IMR-90 (cell line): ENCODE results near the gene DAND5. TPM values are rescaled to one million over a fixed set of nuclear protein-coding genes. Genes with fewer than 3 reads are reported as not detected.

Experiments
- ATAC-seq: fragments of 200-7000 bp; cut with Tn5 transposase; 2 replicates; pipeline ENCODE4 v1.9.1; 2020; ENCODE audit warnings: low read depth, mild to moderate bottlenecking, moderate library complexity
- BruUV-seq: library from RNA; stranded (reverse); fragments of 400-500 nt; replicated peaks from 2 replicates; lab custom pipeline; 2021; lab: Mats Ljungman, UMichigan
- CTCF ChIA-PET: fragments of 300-600 bp; formaldehyde crosslinking; extraction: SDS; loops from one replicate; lab custom pipeline; 2021; ENCODE audit warnings: antibody characterized with exemption; lab: Yijun Ruan, JAX
- POLR2A ChIA-PET: fragments of 300-600 bp; sonication (Branson Sonifier 250); formaldehyde crosslinking; loops from one replicate; lab custom pipeline; 2022; ENCODE audit warnings: antibody characterized with exemption; ENCODE audit not compliant: unreplicated experiment; lab: Charles Lee
- DNase-seq: peaks from one replicate; pipeline ENCODE4 v3.0.0; 2013
- H2AFZ ChIP-seq: replicated peaks from 2 replicates; pipeline ENCODE3; 2013; ENCODE audit warnings: low read length, mild to moderate bottlenecking; ENCODE audit not compliant: poor library complexity
- H2AK5ac ChIP-seq: 2 replicates; pipeline ENCODE4 v1.6.1; 2013; ENCODE audit warnings: low read depth, low read length, inconsistent platforms
- H2AK9ac ChIP-seq: replicated peaks from 2 replicates; pipeline ENCODE3; 2013; ENCODE audit warnings: mild to moderate bottlenecking, low read depth, low read length, moderate library complexity; ENCODE audit not compliant: poor library complexity
- H2BK120ac ChIP-seq: 2 replicates; pipeline ENCODE4 v1.6.1; 2013; ENCODE audit warnings: low read depth, low read length, inconsistent platforms
- H2BK15ac ChIP-seq: 3 replicates; pipeline ENCODE4 v1.6.1; 2013; ENCODE audit warnings: low read depth, low read length, inconsistent platforms
- H2BK20ac ChIP-seq: 2 replicates; pipeline ENCODE4 v1.6.1; 2013; ENCODE audit warnings: low read depth, mild to moderate bottlenecking, inconsistent platforms, low read length, moderate library complexity
- H2BK5ac ChIP-seq: 2 replicates; pipeline ENCODE4 v1.6.1; 2013; ENCODE audit warnings: mild to moderate bottlenecking, low read depth, low read length, inconsistent platforms; ENCODE audit not compliant: poor library complexity, severe bottlenecking
- H3K14ac ChIP-seq: replicated peaks from 2 replicates; pipeline ENCODE4 v1.6.1; 2013; ENCODE audit warnings: low read depth, low read length, inconsistent platforms
- H3K18ac ChIP-seq: 2 replicates; pipeline ENCODE4 v1.6.1; 2013; ENCODE audit warnings: low read depth, low read length, control low read depth
- H3K23ac ChIP-seq: 2 replicates; pipeline ENCODE4 v1.6.1; 2013; ENCODE audit warnings: low read depth, low read length, inconsistent platforms
- H3K27ac ChIP-seq: 2 replicates; pipeline ENCODE4 v1.5.1; 2013; ENCODE audit warnings: mild to moderate bottlenecking, control low read depth, low read length; ENCODE audit not compliant: insufficient read depth
- H3K27me3 ChIP-seq: 2 replicates; pipeline ENCODE4 v1.6.1; 2013; ENCODE audit warnings: low read length; ENCODE audit not compliant: control insufficient read depth, insufficient read depth
- H3K36me3 ChIP-seq: 2 replicates; pipeline ENCODE4 v1.6.1; 2013; ENCODE audit warnings: low read length, mixed read lengths; ENCODE audit not compliant: control insufficient read depth, insufficient read depth
- H3K4ac ChIP-seq: 2 replicates; pipeline ENCODE4 v1.6.1; 2013; ENCODE audit warnings: low read depth, low read length, inconsistent platforms
- H3K4me1 ChIP-seq: 2 replicates; pipeline ENCODE4 v1.6.1; 2013; ENCODE audit warnings: low read length, mixed read lengths; ENCODE audit not compliant: control insufficient read depth, insufficient read depth
- H3K4me2 ChIP-seq: 2 replicates; pipeline ENCODE4 v1.6.1; 2013; ENCODE audit warnings: low read depth, mild to moderate bottlenecking, control low read depth, low read length, moderate library complexity
- H3K4me3 ChIP-seq: 2 replicates; pipeline ENCODE4 v1.5.1; 2013; ENCODE audit warnings: low read depth, mild to moderate bottlenecking, control low read depth, low read length, moderate library complexity; ENCODE audit not compliant: insufficient read depth
- H3K56ac ChIP-seq: 2 replicates; pipeline ENCODE4 v1.6.1; 2013; ENCODE audit warnings: low read length, inconsistent platforms; ENCODE audit not compliant: insufficient read depth; ENCODE audit errors: extremely low read depth
- H3K79me1 ChIP-seq, 2 experiments: 2 replicates each; pipeline ENCODE4 v1.6.1; 2013; ENCODE audit warnings: low read length in 2 of 2, inconsistent platforms in 1 of 2, low read depth in 1 of 2
- H3K9ac ChIP-seq: 2 replicates; pipeline ENCODE4 v1.6.1; 2013; ENCODE audit warnings: low read depth, low read length, control low read depth
- H3K9me1 ChIP-seq: 2 replicates; pipeline ENCODE4 v1.6.1; 2013; ENCODE audit warnings: low read length, inconsistent platforms; ENCODE audit not compliant: insufficient read depth
- H3K9me3 ChIP-seq: 2 replicates; pipeline ENCODE4 v1.6.1; 2013; ENCODE audit warnings: low read length; ENCODE audit not compliant: control insufficient read depth, insufficient read depth
- H4K20me1 ChIP-seq: 2 replicates; pipeline ENCODE4 v1.6.1; 2013; ENCODE audit warnings: low read length, inconsistent platforms; ENCODE audit not compliant: insufficient read depth
- H4K5ac ChIP-seq: 2 replicates; pipeline ENCODE4 v1.6.1; 2013; ENCODE audit warnings: mild to moderate bottlenecking, low read depth, low read length, control low read depth
- H4K8ac ChIP-seq, 2 experiments: 2 replicates each; pipeline ENCODE4 v1.6.1; 2013; ENCODE audit warnings: low read depth in 2 of 2, low read length in 2 of 2, control low read depth in 1 of 2, inconsistent platforms in 1 of 2
- H4K91ac ChIP-seq: 2 replicates; pipeline ENCODE4 v1.6.1; 2013; ENCODE audit warnings: low read depth, low read length, inconsistent platforms; ENCODE audit not compliant: insufficient read depth
- CEBPB ChIP-seq: IDR thresholded peaks from 2 replicates; pipeline ENCODE4 v1.6.1; 2012; ENCODE audit warnings: low read depth, low read length, improper control_type of control experiment
- CHD1 ChIP-seq: IDR thresholded peaks from 2 replicates; pipeline ENCODE4 v1.6.1; 2012; ENCODE audit warnings: low read depth, low read length, improper control_type of control experiment
- CTCF ChIP-seq: conservative IDR thresholded peaks from 2 replicates; pipeline ENCODE4 v1.5.1; 2012; ENCODE audit warnings: mild to moderate bottlenecking, low read depth, low read length, improper control_type of control experiment
- FOS ChIP-seq: fragments of 150-350 bp; IDR thresholded peaks from 2 replicates; pipeline ENCODE4 v1.6.1; 2016; ENCODE audit warnings: low read depth, low read length
- MAFK ChIP-seq: IDR thresholded peaks from 2 replicates; pipeline ENCODE4 v1.6.1; 2012; ENCODE audit warnings: low read depth, low read length, improper control_type of control experiment
- MXI1 ChIP-seq: IDR thresholded peaks from 2 replicates; pipeline ENCODE4 v1.6.1; 2012; ENCODE audit warnings: low read depth, mild to moderate bottlenecking, low read length, moderate library complexity, borderline replicate concordance
- NFE2L2 ChIP-seq: fragments of 150-350 bp; IDR thresholded peaks from 2 replicates; pipeline ENCODE4 v1.6.1; 2016; ENCODE audit warnings: low read depth, mild to moderate bottlenecking, low read length
- POLR2A ChIP-seq: IDR thresholded peaks from 2 replicates; pipeline ENCODE4 v1.6.1; 2012; ENCODE audit warnings: mild to moderate bottlenecking, low read depth, low read length
- RCOR1 ChIP-seq: IDR thresholded peaks from 2 replicates; pipeline ENCODE4 v1.6.1; 2012; ENCODE audit warnings: mild to moderate bottlenecking, low read length, improper control_type of control experiment; ENCODE audit not compliant: insufficient replicate concordance
- RFX5 ChIP-seq: IDR thresholded peaks from 2 replicates; pipeline ENCODE4 v1.8.0; 2012; ENCODE audit warnings: low read depth, mild to moderate bottlenecking, low read length, moderate library complexity
- SMC3 ChIP-seq: fragments of 150-350 bp; IDR thresholded peaks from 2 replicates; pipeline ENCODE4 v1.6.1; 2016; ENCODE audit warnings: low read depth, mild to moderate bottlenecking, antibody characterized with exemption, low read length, moderate library complexity
- WGBS, 2 experiments: methylation state at CpG; one replicate each; pipeline versions ENCODE4 v1.1.5 to v1.1.7; 2013; ENCODE audit warnings: missing lambda C conversion rate in 2 of 2; ENCODE audit not compliant: insufficient read length in 1 of 2; ENCODE audit errors: extremely low coverage in 2 of 2; 5-methylcytosine and 5-hydroxymethylcytosine counted together
- dilution Hi-C: fragments of 300-500 bp; cut with HindIII; formaldehyde crosslinking; loops from one replicate; pipeline ENCODE4 v1.14.3; 2018; ENCODE audit warnings: low sequenced_read_pairs; ENCODE audit not compliant: unreplicated experiment
- in situ Hi-C: fragments of 300-500 bp; cut with MboI; formaldehyde crosslinking; loops from 3 replicates; pipeline ENCODE4 v1.14.3; 2019; ENCODE audit warnings: low sequenced_read_pairs, inconsistent platforms, mixed read lengths
- intact Hi-C: fragments of 100-400 bp; cut with micrococcal nuclease; formaldehyde crosslinking; loops from 2 replicates; pipeline ENCODE4 v1.10.0; 2022
- polyA plus RNA-seq, 3 experiments: library from polyadenylated mRNA; depleted of rRNA; stranded (reverse); fragments of >200 nt; gene quantifications; 2 replicates each; pipeline ENCODE4 v1.2.3, GENCODE V29; 2012; ENCODE audit warnings: low replicate concordance in 1 of 3
- total RNA-seq: library from RNA; depleted of rRNA; stranded (reverse); fragments of >200 nt; gene quantifications from 2 replicates; pipeline ENCODE4 v1.2.3, GENCODE V29; 2012
- TF ChIP-seq, protein P1 (sequence below): fragments of 150-350 bp; IDR thresholded peaks from 2 replicates; pipeline ENCODE4 v1.6.1; 2017; ENCODE audit warnings: mild to moderate bottlenecking, antibody characterized with exemption, low read length, low read depth

DAND5 gene
- total and polyA plus RNA-seq, 2 of the 4 experiments (the other 2 are of a cell fraction): 0.03 TPM; not detected in 1

DNA sequence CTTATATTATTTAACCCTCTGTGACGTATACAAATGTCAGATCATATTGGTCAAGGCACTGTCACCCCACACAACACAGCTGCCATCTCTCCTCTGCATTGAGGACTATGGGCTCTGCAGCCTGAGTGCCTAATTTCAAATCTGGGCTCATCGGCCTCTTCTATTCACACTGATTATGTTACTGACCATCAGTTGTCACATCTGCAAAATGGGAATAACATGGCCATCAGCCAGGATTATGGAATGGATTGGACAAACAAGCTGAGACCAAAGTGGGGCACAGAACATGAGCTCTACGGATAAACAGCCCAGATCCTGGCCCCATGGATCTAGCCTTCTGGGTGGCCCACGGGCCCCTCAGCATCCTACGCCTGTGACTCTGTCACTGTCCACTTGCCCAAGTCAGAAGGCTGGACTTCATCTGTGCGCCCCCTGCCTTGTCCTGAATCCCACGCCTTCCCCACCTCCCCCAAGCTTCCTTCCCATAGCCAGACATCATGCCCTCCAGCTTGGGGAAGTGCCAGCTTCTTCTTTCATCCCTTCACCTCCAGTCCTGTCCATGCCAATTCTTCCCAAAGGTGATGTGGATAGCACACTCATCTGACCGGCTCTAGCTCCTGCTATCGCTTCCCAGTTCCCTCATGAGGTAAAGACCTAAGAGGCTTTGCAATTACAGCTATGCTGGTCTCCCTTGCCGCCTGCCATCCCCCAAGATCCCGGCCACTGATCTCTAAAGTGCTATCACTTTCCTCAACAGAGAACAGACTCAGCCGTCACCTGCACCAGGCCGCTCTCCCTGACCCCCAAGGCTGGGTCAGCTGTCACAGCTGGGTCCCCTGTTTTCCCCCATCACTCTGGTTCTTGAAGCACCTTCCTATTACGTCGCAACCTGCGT lies 36.7 kb upstream of the DAND5 start:
- H2AK5ac ChIP-seq: peak overlapping the region; percentile 93
- TF ChIP-seq, protein P1, sequence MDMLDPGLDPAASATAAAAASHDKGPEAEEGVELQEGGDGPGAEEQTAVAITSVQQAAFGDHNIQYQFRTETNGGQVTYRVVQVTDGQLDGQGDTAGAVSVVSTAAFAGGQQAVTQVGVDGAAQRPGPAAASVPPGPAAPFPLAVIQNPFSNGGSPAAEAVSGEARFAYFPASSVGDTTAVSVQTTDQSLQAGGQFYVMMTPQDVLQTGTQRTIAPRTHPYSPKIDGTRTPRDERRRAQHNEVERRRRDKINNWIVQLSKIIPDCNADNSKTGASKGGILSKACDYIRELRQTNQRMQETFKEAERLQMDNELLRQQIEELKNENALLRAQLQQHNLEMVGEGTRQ: no peak
- TF ChIP-seq FOS (no peak), CTCF (no peak), MAFK (no peak), SMC3 (no peak), NFE2L2 (no peak), CEBPB (no peak), RCOR1 (no peak), MXI1 (no peak), POLR2A (no peak), CHD1 (no peak), RFX5 (no peak)
- H3K27ac ChIP-seq: peak overlapping the region; percentile 80
- H4K91ac ChIP-seq: peak overlapping the region; percentile 73
- in situ Hi-C loops (no loop called here), intact Hi-C loops (no loop called here), dilution Hi-C loops (no loop called here)
- ATAC-seq (no peak; the same call in 1 of the 2 replicates), DNase-seq (no peak)
- WGBS, 2 experiments: 7% methylated on average over 8 of the region's 16 CpGs; no CpG with 5 or more reads in 1 of the 2 experiments
- no peak overlapping the region for H3K18ac ChIP-seq
- H3K4me2 ChIP-seq: peak overlapping the region; percentile 93
- peaks cover 8 to 52% of the 10 kb centered on the region in 2 experiments; a peak in 3 of 4 replicates for H3K79me1 ChIP-seq
- H3K27me3 ChIP-seq: no peaks in the 10 kb centered on the region
- peak overlapping the region; percentile 92 for H3K9ac ChIP-seq
- peak overlapping the region; percentile 100 for H2AK9ac ChIP-seq
- peak overlapping the region; percentile 93 for H3K4ac ChIP-seq
- peaks cover 18% of the 10 kb centered on the region for H4K20me1 ChIP-seq
- peak overlapping the region; percentile 93 for H3K23ac ChIP-seq
- H3K56ac ChIP-seq: peak overlapping the region; percentile 73; the same call in 1 of the 2 replicates
- ChIA-PET CTCF (no interaction called here), POLR2A (interaction anchor here (1.0 kb wide), 1 partner anchor 12 kb away, joined by 4 read pairs; no protein-coding TSS in a partner anchor)
- peak overlapping the region; percentile 97 for H2AFZ ChIP-seq
- no peak overlapping the region for H2BK15ac ChIP-seq
- peaks cover 25% of the 10 kb centered on the region for H3K36me3 ChIP-seq
- no peak overlapping the region for H2BK20ac ChIP-seq
- peak overlapping the region; percentile 74 for H4K5ac ChIP-seq
- H3K9me1 ChIP-seq: peaks cover 11% of the 10 kb centered on the region
- H3K9me3 ChIP-seq: no peaks in the 10 kb centered on the region
- H2BK120ac ChIP-seq: peak overlapping the region; percentile 25; the same call in 1 of the 2 replicates
- no TSS peak for BruUV-seq
- peak overlapping the region; percentile 91 for H3K4me3 ChIP-seq
- peak overlapping the region; percentile 97 for H3K14ac ChIP-seq
- H4K8ac ChIP-seq: peak overlapping the region; percentile 44 to 96
- peaks cover 9% of the 10 kb centered on the region for H3K4me1 ChIP-seq
- H2BK5ac ChIP-seq: peak overlapping the region; percentile 82
